Erythroblast (primary cell): ENCODE results near the gene WDR19.

Source experiments
- GATA1 ChIP-seq: IDR thresholded peaks from 2 replicates; pipeline ENCODE4 v1.6.1; 2011; ENCODE audit warnings: low read depth, mild to moderate bottlenecking, control low read depth, low read length, moderate library complexity
- POLR2A ChIP-seq: IDR thresholded peaks from 2 replicates; pipeline ENCODE4 v1.6.1; 2011; ENCODE audit warnings: mild to moderate bottlenecking, low read length

DNA sequence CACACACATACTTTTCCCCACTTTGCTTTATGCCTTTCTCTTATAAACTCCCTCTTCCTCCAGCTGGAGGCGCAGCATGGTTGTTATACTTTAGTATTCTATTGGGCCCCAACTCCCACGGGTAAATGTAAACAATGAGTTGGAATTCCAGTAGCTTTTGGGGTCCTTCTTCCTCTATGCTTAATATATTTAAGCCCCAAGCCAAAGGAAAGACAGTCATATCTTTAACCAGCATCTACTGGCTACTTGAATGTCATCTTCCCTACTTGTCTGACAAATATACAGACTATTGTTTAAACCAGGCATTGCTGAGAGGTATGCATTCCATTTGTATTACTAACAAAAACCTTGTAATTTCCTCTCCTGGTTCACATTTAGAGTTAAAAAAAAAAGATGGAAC is 72.9 kb downstream of the WDR19 start:
- TF ChIP-seq POLR2A (no peak), GATA1 (no peak)
